HCT116 (cell line): Measurements from ENCODE around the gene ZSCAN30. TPM values are rescaled to one million over a fixed set of nuclear protein-coding genes. Genes with fewer than 3 reads are reported as not detected.

Experiments used
- ATAC-seq: fragments of 200-7000 bp; cut with Tn5 transposase; 2 replicates; pipeline ENCODE4 v1.9.1; 2020; ENCODE audit warnings: mild to moderate bottlenecking, moderate library complexity
- BruUV-seq: library from RNA; stranded (reverse); fragments of 400-500 nt; replicated peaks from 2 replicates; lab custom pipeline; 2021; lab: Mats Ljungman, UMichigan
- CTCF ChIA-PET: fragments of 300-600 bp; sonication (Branson Sonifier 250); formaldehyde crosslinking; loops from one replicate; lab custom pipeline; 2021; ENCODE audit warnings: antibody characterized with exemption; lab: Charles Lee
- POLR2A ChIA-PET: fragments of 300-600, 350-600 bp; sonication (Branson Sonifier 250); formaldehyde crosslinking; loops from one replicate; lab custom pipeline; 2021; ENCODE audit warnings: antibody characterized with exemption; lab: Charles Lee
- RAD21 ChIA-PET, 2 experiments: fragments of 300-600 bp; sonication (Branson Sonifier 250); formaldehyde crosslinking; loops; one replicate each; lab custom pipeline; 2023; ENCODE audit warnings: low total read pairs in 2 of 2; ENCODE audit not compliant: uncharacterized antibody in 2 of 2, unreplicated experiment in 2 of 2, low non-redundant PET in 1 of 2; lab: Charles Lee
- DNase-seq: peaks from one replicate; pipeline ENCODE4 v3.0.0-alpha.2; 2010; ENCODE audit warnings: low read depth, low spot score
- H2AFZ ChIP-seq: fragments of 200-600 bp; shearing (Covaris generic), sonication (generic); 2 replicates; pipeline ENCODE4 v1.6.1; 2017; ENCODE audit warnings: low read depth, mixed run types, mixed read lengths, antibody characterized with exemption, low read length; ENCODE audit not compliant: poor library complexity, severe bottlenecking
- H3K27ac ChIP-seq: 2 replicates; pipeline ENCODE4 v1.5.1; 2012; ENCODE audit warnings: low read depth, low read length
- H3K27me3 ChIP-seq: fragments of 200-600 bp; sonication (generic); 2 replicates; pipeline ENCODE4 v1.6.1; 2016; ENCODE audit warnings: mixed run types, low read length, mixed read lengths; ENCODE audit not compliant: insufficient read depth
- H3K36me3 ChIP-seq, 2 experiments: fragments of 200-500 bp in 1 of 2; fragments of 200-600 bp in 1 of 2; sonication (Bioruptor generic) in 1 of 2; sonication (generic) in 1 of 2; 2 replicates each; pipeline versions ENCODE4 v1.5.1 to v1.6.1; 2014 to 2016; ENCODE audit warnings: low read length in 2 of 2, inconsistent platforms in 1 of 2, mixed read lengths in 1 of 2, mixed run types in 1 of 2; ENCODE audit not compliant: insufficient read depth in 2 of 2, control insufficient read depth in 1 of 2
- H3K4me1 ChIP-seq, 2 experiments: fragments of 200-600 bp in 1 of 2; sonication (generic) in 1 of 2; 2 replicates each; pipeline versions ENCODE4 v1.5.1 to v1.6.1; 2012 to 2017; ENCODE audit warnings: low read length in 2 of 2, inconsistent platforms in 1 of 2, mild to moderate bottlenecking in 1 of 2, mixed read lengths in 1 of 2, mixed run types in 1 of 2, moderate library complexity in 1 of 2; ENCODE audit not compliant: insufficient read depth in 2 of 2, control insufficient read depth in 1 of 2
- H3K4me2 ChIP-seq: fragments of 200-600 bp; sonication (generic); 2 replicates; pipeline ENCODE4 v1.6.1; 2017; ENCODE audit warnings: mixed run types, low read length, mixed read lengths
- H3K4me3 ChIP-seq, 2 experiments: fragments of 200-600 bp in 1 of 2; sonication (generic) in 1 of 2; replicated peaks in 1 of 2; 2 replicates each; pipeline ENCODE4 v1.5.1; 2011 to 2016; ENCODE audit warnings: low read length in 2 of 2, control low read depth in 1 of 2, low read depth in 1 of 2, mild to moderate bottlenecking in 1 of 2, mixed read lengths in 1 of 2, mixed run types in 1 of 2
- H3K79me2 ChIP-seq: fragments of 200-600 bp; sonication (generic); 2 replicates; pipeline ENCODE4 v1.6.1; 2017; ENCODE audit warnings: mild to moderate bottlenecking, mixed run types, low read length, moderate library complexity, mixed read lengths; ENCODE audit not compliant: insufficient read depth
- H3K9ac ChIP-seq: fragments of 200-600 bp; sonication (generic); 2 replicates; pipeline ENCODE4 v1.6.1; 2016; ENCODE audit warnings: low read length, mixed read lengths
- H3K9me2 ChIP-seq: fragments of 200-600 bp; sonication (generic), shearing (Covaris generic); 2 replicates; pipeline ENCODE4 v1.6.1; 2017; ENCODE audit warnings: mixed run types, mild to moderate bottlenecking, moderate library complexity; ENCODE audit not compliant: insufficient read depth
- H3K9me3 ChIP-seq, 2 experiments: fragments of 200-500 bp in 1 of 2; fragments of 200-600 bp in 1 of 2; sonication (Bioruptor generic) in 1 of 2; sonication (generic) in 1 of 2; 2 replicates each; pipeline ENCODE4 v1.6.1; 2014 to 2017; ENCODE audit warnings: low read length in 2 of 2, mixed read lengths in 2 of 2, inconsistent platforms in 1 of 2, low read depth in 1 of 2, mild to moderate bottlenecking in 1 of 2, mixed run types in 1 of 2, moderate library complexity in 1 of 2; ENCODE audit not compliant: control insufficient read depth in 1 of 2, insufficient read depth in 1 of 2
- H4K20me1 ChIP-seq: fragments of 200-600 bp; sonication (generic), shearing (Covaris generic); 2 replicates; pipeline ENCODE4 v1.6.1; 2017; ENCODE audit warnings: mixed run types, mild to moderate bottlenecking, moderate library complexity; ENCODE audit not compliant: insufficient read depth
- ATF3 ChIP-seq: IDR thresholded peaks from 2 replicates; pipeline ENCODE4 v1.6.1; 2012
- CBX3 ChIP-seq: IDR thresholded peaks from 2 replicates; pipeline ENCODE4 v1.6.1; 2012; ENCODE audit warnings: low read depth
- ELF1 ChIP-seq: IDR thresholded peaks from 2 replicates; pipeline ENCODE4 v1.6.1; 2012; ENCODE audit warnings: low read depth, borderline replicate concordance
- EZH2 ChIP-seq: fragments of 200-600 bp; sonication (generic); IDR thresholded peaks from 2 replicates; pipeline ENCODE4 v1.6.1; 2017; ENCODE audit warnings: antibody characterized with exemption, mixed run types
- MAX ChIP-seq: IDR thresholded peaks from 2 replicates; pipeline ENCODE4 v1.6.1; 2012
- POLR2AphosphoS5 ChIP-seq: IDR thresholded peaks from 2 replicates; pipeline ENCODE4 v1.6.1; 2011; ENCODE audit warnings: mild to moderate bottlenecking, low read depth, low read length, moderate library complexity
- RAD21 ChIP-seq: IDR thresholded peaks from 2 replicates; pipeline ENCODE4 v1.6.1; 2012; ENCODE audit warnings: low read depth, mild to moderate bottlenecking
- REST ChIP-seq: IDR thresholded peaks from 2 replicates; pipeline ENCODE4 v1.6.1; 2012; ENCODE audit warnings: low read depth
- SIN3A ChIP-seq: IDR thresholded peaks from 2 replicates; pipeline ENCODE4 v1.6.1; 2012; ENCODE audit warnings: low read depth
- SRF ChIP-seq: IDR thresholded peaks from 2 replicates; pipeline ENCODE4 v1.6.1; 2012; ENCODE audit warnings: low read depth
- YY1 ChIP-seq: IDR thresholded peaks from 2 replicates; pipeline ENCODE4 v1.6.1; 2011; ENCODE audit warnings: low read length, low read depth, moderate library complexity, mild to moderate bottlenecking; ENCODE audit not compliant: insufficient replicate concordance; ENCODE audit errors: extremely low read depth
- ZBTB33 ChIP-seq: IDR thresholded peaks from 2 replicates; pipeline ENCODE4 v1.6.1; 2011; ENCODE audit warnings: mild to moderate bottlenecking, low read length, moderate library complexity; ENCODE audit not compliant: insufficient replicate concordance; ENCODE audit errors: extremely low read depth
- ZFX ChIP-seq: fragments of 450-650 bp; IDR thresholded peaks from 2 replicates; pipeline ENCODE4 v1.6.1; 2017
- ZNF274 ChIP-seq: fragments of 200-500 bp; sonication (Bioruptor generic); IDR thresholded peaks from 2 replicates; pipeline ENCODE4 v1.6.1; 2014; ENCODE audit warnings: mild to moderate bottlenecking, low read depth, low read length, inconsistent platforms
- intact Hi-C: fragments of 100-400 bp; cut with micrococcal nuclease; formaldehyde crosslinking; loops from 2 replicates; pipeline ENCODE4 v1.10.0; 2022
- total RNA-seq: library from RNA; stranded (reverse); gene quantifications from one replicate; pipeline ENCODE4 v1.2.1, GENCODE V29; 2021; ENCODE audit not compliant: unreplicated experiment

Gene ZSCAN30
- total RNA-seq, 1 experiment from 2014 or later, result 11.5 TPM

- Histone ChIP-seq H3K4me1 (no peaks in the 10 kb centered on the region), H3K9ac (no peak overlapping the region), H3K4me2 (no peak overlapping the region), H3K36me3 (no peaks in the 10 kb centered on the region), H2AFZ (no peak overlapping the region), H3K9me3 (no peaks in the 10 kb centered on the region), H3K9me2 (no peaks in the 10 kb centered on the region), H3K27me3 (no peaks in the 10 kb centered on the region), H4K20me1 (no peaks in the 10 kb centered on the region), H3K4me3 (no peak overlapping the region), H3K27ac (no peak overlapping the region), H3K79me2 (no peaks in the 10 kb centered on the region)
- RAD21 ChIA-PET, result no interaction called here
- BruUV-seq, result no TSS peak
- DNase-seq (no peak), ATAC-seq (no peak)
- intact Hi-C loops, result no loop called here
- TF ChIP-seq ZNF274, result no peak
- TF ChIP-seq SRF, result no peak
- no peak for TF ChIP-seq ZFX
- no peak for TF ChIP-seq MAX
- no peak for TF ChIP-seq CBX3
- TF ChIP-seq EZH2, result no peak
- TF ChIP-seq SIN3A, result no peak
- no peak for TF ChIP-seq YY1
- TF ChIP-seq POLR2AphosphoS5, result no peak
- no peak for TF ChIP-seq ZBTB33
- no peak for TF ChIP-seq REST
- no peak for TF ChIP-seq ELF1
- no peak for TF ChIP-seq ATF3
- no peak for TF ChIP-seq RAD21
- CTCF ChIA-PET, result no interaction called here
- POLR2A ChIA-PET, result no interaction called here
These were observed 84.8 kb downstream of the ZSCAN30 start for GRCh38 chr18:35205199-35205712.
